Measurements from ENCODE around the gene ZCCHC4. TPM values are rescaled to one million over a fixed set of nuclear protein-coding genes. Genes with fewer than 3 reads are reported as not detected.

ZCCHC4 gene
- total RNA-seq, 1 donor from 2014 or later, result 11.2 TPM

DNA sequence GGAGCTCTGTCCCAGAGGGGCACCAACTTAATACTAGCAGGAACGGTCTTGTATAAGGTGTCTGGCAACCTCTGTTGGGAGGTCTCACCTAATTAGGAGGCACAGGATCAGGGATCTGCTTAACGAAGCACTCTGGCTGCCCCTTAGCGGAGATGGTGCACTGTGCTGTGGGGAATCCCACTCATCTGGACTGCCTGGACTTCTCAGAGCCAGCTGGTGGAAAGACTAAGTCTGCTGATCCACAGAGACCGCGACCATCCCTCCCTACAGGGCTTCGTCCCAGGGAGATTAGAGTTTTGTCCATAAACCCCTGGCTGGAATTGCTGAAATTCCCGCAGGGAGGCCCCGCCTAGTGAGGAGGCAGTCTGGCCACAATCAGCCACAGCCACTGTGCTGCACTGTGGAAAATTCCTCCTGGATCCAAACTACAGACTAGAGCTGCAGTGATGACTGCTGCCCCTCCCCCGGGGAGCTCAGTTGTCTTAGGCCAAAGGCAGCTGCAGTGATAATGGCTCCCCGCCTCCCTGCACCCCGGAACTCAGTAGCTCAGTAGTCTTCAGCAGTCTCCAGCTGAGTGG is 22.0 kb upstream of the ZCCHC4 start:
- TF ChIP-seq, protein P1, sequence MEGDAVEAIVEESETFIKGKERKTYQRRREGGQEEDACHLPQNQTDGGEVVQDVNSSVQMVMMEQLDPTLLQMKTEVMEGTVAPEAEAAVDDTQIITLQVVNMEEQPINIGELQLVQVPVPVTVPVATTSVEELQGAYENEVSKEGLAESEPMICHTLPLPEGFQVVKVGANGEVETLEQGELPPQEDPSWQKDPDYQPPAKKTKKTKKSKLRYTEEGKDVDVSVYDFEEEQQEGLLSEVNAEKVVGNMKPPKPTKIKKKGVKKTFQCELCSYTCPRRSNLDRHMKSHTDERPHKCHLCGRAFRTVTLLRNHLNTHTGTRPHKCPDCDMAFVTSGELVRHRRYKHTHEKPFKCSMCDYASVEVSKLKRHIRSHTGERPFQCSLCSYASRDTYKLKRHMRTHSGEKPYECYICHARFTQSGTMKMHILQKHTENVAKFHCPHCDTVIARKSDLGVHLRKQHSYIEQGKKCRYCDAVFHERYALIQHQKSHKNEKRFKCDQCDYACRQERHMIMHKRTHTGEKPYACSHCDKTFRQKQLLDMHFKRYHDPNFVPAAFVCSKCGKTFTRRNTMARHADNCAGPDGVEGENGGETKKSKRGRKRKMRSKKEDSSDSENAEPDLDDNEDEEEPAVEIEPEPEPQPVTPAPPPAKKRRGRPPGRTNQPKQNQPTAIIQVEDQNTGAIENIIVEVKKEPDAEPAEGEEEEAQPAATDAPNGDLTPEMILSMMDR (conservative IDR thresholded peaks at IDR 0.05), result no peak

DNA sequence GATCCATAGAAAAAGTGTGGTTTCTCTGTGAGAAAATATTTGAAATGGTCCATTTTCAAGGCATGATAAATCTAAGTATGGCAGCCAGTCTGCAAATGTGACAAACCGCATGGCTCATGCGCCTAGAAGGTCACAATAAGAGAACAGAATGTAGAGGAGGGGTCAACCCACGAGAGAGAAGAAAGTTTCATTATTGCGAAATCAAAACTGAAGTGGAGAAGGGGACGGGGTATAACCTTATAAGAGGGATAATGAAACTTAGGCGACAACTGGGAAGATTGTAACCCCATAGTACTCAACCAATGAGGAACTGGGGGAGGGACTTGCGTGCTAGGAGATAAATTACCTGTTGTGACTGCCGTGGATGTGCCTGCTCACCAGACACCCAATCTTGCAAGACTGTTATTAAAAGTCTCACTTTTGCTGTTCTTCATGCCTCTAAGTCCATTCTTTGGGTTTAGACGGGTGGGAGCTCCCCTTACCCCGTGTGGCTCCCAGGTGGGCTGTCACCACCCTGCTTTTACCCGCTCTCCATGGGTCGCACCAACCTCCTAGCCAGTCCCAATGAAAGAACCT is 21.3 kb upstream of the ZCCHC4 start:
- no peaks in the 10 kb centered on the region for H3K4me1 Mint-ChIP-seq (ENCODE audit: unreplicated experiment)

More for the DNA sequence above, 22.0 kb upstream of the ZCCHC4 start:
- Mint-ChIP-seq H3K9me3 (peaks cover 5% of the 10 kb centered on the region), H3K27me3 (peaks cover 3% of the 10 kb centered on the region), H3K4me3 (no peak overlapping the region), H3K4me1 (ENCODE audit: unreplicated experiment) (no peaks in the 10 kb centered on the region), H3K36me3 (no peaks in the 10 kb centered on the region), H3K27ac (no peak overlapping the region)
- no peak for DNase-seq (ENCODE audit: extremely low spot score, unreplicated experiment)

DNA sequence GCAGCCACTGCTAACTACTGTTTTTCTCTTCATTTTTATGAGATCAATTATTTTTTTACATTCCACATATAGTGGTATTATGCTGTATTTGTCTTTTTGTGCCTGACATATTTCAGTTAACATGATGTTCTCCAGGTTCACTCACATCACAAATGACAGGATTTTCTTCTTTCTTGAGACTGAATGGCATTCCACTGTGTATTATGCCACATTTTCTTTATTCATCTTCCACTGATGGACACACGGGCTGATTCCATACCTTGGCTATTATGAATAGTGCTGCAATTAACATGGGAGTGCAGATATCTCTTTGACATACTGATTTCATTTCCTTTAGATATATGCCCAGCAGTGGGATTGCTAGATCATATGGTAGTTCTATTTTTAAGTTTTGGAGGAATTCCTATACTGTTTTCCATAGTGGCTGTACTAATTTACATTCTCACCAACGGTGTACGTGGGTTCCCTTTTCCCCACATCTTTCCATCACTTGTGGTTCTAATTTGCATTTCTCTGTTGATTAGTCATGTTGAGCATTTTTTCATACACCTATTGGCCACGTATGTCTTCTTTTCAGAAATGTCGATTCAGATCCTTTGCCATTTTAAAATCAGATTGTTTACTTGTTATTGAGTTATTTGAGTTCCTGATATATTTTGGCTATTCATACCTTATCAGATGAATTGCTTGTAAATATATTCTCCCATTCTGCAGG is 14.9 kb upstream of the ZCCHC4 start:
- Mint-ChIP-seq H3K27me3 (peaks cover 3% of the 10 kb centered on the region), H3K36me3 (no peaks in the 10 kb centered on the region), H3K27ac (no peak overlapping the region), H3K4me3 (no peak overlapping the region), H3K9me3 (no peaks in the 10 kb centered on the region), H3K4me1 (ENCODE audit: unreplicated experiment) (peaks cover 10% of the 10 kb centered on the region)
- no peak for DNase-seq (ENCODE audit: extremely low spot score, unreplicated experiment)
- TF ChIP-seq, protein P1 (conservative IDR thresholded peaks at IDR 0.05), result no peak

More for the DNA sequence above, 21.3 kb upstream of the ZCCHC4 start:
- Mint-ChIP-seq H3K36me3 (no peaks in the 10 kb centered on the region), H3K4me3 (no peak overlapping the region), H3K27ac (no peak overlapping the region), H3K27me3 (peaks cover 3% of the 10 kb centered on the region), H3K9me3 (peaks cover 5% of the 10 kb centered on the region)
- DNase-seq (ENCODE audit: extremely low spot score, unreplicated experiment), result no peak
- TF ChIP-seq, protein P1 (conservative IDR thresholded peaks at IDR 0.05), result no peak

DNA sequence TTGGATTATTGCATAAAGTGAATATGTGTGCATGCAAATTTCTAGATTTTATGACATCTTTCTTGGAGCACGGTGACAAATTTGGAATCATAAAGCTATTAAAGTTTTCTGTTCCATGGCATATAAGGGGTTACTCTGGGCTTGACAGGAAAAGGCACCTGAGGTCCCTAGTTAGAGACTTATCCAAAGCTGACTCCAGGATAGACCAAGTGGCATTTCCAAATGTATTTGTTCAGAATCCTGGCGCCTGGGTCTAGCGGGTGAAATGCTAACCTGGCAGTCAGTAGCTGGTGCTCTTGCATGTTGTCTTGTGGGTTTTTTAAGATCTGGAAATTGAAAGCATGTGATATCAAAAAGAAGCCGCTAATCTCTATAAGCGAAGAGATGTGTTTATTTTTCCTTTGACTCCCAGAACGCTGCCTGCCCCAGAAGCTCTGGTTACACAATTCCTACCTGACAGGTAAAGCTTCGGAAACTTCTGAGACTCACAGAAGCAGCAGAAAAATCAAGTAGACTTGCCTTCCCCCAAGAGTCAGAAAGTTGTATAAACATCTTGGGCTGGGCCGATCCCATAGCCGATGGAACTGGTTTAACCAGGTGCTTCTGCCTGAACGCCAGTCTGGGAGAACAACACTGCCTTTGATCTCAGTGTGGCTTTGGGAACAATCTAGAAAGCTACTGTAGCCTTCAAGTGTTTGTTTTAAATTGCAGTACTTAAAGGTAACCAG is 12.9 kb upstream of the ZCCHC4 start:
- no peaks in the 10 kb centered on the region for H3K36me3 Mint-ChIP-seq
- H3K4me1 Mint-ChIP-seq (ENCODE audit: unreplicated experiment), result peaks cover 10% of the 10 kb centered on the region
- H3K4me3 Mint-ChIP-seq, result peak overlapping the region; percentile 67
- H3K9me3 Mint-ChIP-seq, result no peaks in the 10 kb centered on the region
- TF ChIP-seq, protein P1 (conservative IDR thresholded peaks at IDR 0.05), result no peak
- no peaks in the 10 kb centered on the region for H3K27me3 Mint-ChIP-seq
- DNase-seq (ENCODE audit: extremely low spot score, unreplicated experiment), result no peak
- peak overlapping the region; percentile 89 for H3K27ac Mint-ChIP-seq

DNA sequence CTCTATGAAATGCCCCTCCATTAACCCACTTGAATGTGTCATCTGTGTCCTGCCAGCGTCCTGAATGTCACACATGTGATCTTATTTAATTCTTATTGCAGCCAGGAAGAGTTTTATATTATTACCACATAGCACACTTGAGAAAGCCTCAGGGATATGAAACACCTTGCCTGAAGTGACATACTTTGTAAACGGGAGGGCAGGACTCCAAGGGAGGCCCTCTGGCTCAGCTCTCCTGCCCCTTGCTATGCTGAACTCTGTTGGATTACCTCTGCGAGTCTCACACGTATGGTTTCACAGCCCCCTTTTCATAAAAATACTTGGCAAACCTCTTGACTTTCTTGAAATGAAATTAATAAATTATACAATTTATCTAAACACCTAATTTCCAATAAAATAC is 11.1 kb upstream of the ZCCHC4 start:
- no peak for DNase-seq (ENCODE audit: extremely low spot score, unreplicated experiment)
- TF ChIP-seq, protein P1 (conservative IDR thresholded peaks at IDR 0.05), result no peak
- no peaks in the 10 kb centered on the region for H3K9me3 Mint-ChIP-seq
- H3K27ac Mint-ChIP-seq, result peak overlapping the region; percentile 89
- H3K4me1 Mint-ChIP-seq (ENCODE audit: unreplicated experiment), result peaks cover 10% of the 10 kb centered on the region
- H3K36me3 Mint-ChIP-seq, result no peaks in the 10 kb centered on the region
- H3K4me3 Mint-ChIP-seq, result no peak overlapping the region
- no peaks in the 10 kb centered on the region for H3K27me3 Mint-ChIP-seq

Measured in type B pancreatic cell (in vitro differentiated cells).